Natural killer cell (primary cell): Measurements from ENCODE around the gene PITPNC1. TPM values are rescaled to one million over a fixed set of nuclear protein-coding genes. Genes with fewer than 3 reads are reported as not detected.

Experiments
- ATAC-seq, 3 donors: fragments of 150-1000 bp in 2 of 3; fragments of 200-7000 bp in 1 of 3; cut with Tn5 transposase; 1 replicate in 1 of 3; 2 replicates in 2 of 3; pipeline ENCODE4 v1.10.0; 2021; ENCODE audit warnings: mild to moderate bottlenecking in 2 of 3, moderate library complexity in 2 of 3
- DNase-seq, 2 donors: peaks; one replicate each; pipeline versions ENCODE4 v3.0.0 to v3.0.0-alpha.2; 2013 to 2021; ENCODE audit warnings: mixed read lengths in 1 of 2
- H3K27ac ChIP-seq: one replicate; pipeline ENCODE4 v1.5.1; 2013; ENCODE audit warnings: mild to moderate bottlenecking, low read length
- H3K27me3 ChIP-seq: one replicate; pipeline ENCODE4 v1.6.1; 2013; ENCODE audit warnings: low read length; ENCODE audit not compliant: control insufficient read depth, insufficient read depth
- H3K36me3 ChIP-seq: one replicate; pipeline ENCODE4 v1.6.1; 2013; ENCODE audit warnings: low read length; ENCODE audit not compliant: control insufficient read depth, insufficient read depth
- H3K4me1 ChIP-seq: one replicate; pipeline ENCODE4 v1.6.1; 2013; ENCODE audit warnings: low read length; ENCODE audit not compliant: control insufficient read depth, insufficient read depth
- H3K4me3 ChIP-seq: one replicate; pipeline ENCODE4 v1.5.1; 2013; ENCODE audit warnings: low read length
- H3K9me3 ChIP-seq: one replicate; pipeline ENCODE4 v1.6.1; 2013; ENCODE audit warnings: low read length; ENCODE audit not compliant: control insufficient read depth, insufficient read depth
- H3K27ac Mint-ChIP-seq, 2 donors: one replicate each; pipeline ENCODE4 v1.8.0; 2022; ENCODE audit warnings: mild to moderate bottlenecking in 2 of 2, mixed read lengths in 2 of 2, moderate library complexity in 1 of 2
- H3K27me3 Mint-ChIP-seq, 2 donors: one replicate each; pipeline ENCODE4 v1.8.0; 2022; ENCODE audit warnings: low read depth in 2 of 2, mixed read lengths in 2 of 2
- H3K36me3 Mint-ChIP-seq: one replicate; pipeline ENCODE4 v1.8.0; 2022; ENCODE audit warnings: mixed read lengths
- H3K4me1 Mint-ChIP-seq, 2 donors: one replicate each; pipeline ENCODE4 v1.8.0; 2022; ENCODE audit warnings: mixed read lengths in 2 of 2
- H3K4me3 Mint-ChIP-seq: one replicate; pipeline ENCODE4 v1.8.0; 2022; ENCODE audit warnings: mild to moderate bottlenecking, moderate library complexity, mixed read lengths
- H3K9me3 Mint-ChIP-seq, 2 donors: one replicate each; pipeline ENCODE4 v1.8.0; 2022; ENCODE audit warnings: mixed read lengths in 2 of 2
- WGBS: methylation state at CpG from one replicate; pipeline ENCODE4 v1.1.7; 2013; ENCODE audit warnings: missing lambda C conversion rate; ENCODE audit not compliant: insufficient coverage; 5-methylcytosine and 5-hydroxymethylcytosine counted together
- intact Hi-C: fragments of 100-400 bp; cut with micrococcal nuclease; formaldehyde crosslinking; loops from one replicate; pipeline ENCODE4 v1.14.2; 2022
- total RNA-seq, 4 donors: library from RNA; stranded (reverse); fragments of 120-200 nt in 1 of 4; gene quantifications; one replicate each; pipeline versions ENCODE4 v1.2.3 to v1.2.4, GENCODE V29; 2013 to 2022
- TF ChIP-seq, protein P1 (sequence below): fragments of 200-600 bp; IDR thresholded peaks from one replicate; pipeline ENCODE4 v1.8.0; 2022; ENCODE audit warnings: antibody characterized with exemption

The PITPNC1 gene
- total RNA-seq, 3 donors from 2014 or later (not counting 1 experiment from before 2014, with no cell fraction given): 150 to 185 (median 169) TPM

GRCh38 chr17:67680445-67681224 lies 303.6 kb downstream of the PITPNC1 start:
- DNase-seq (no peak), ATAC-seq (no peak)
- Histone ChIP-seq H3K9me3 (no peaks in the 10 kb centered on the region), H3K4me1 (no peaks in the 10 kb centered on the region), H3K27ac (no peak overlapping the region), H3K4me3 (no peak overlapping the region), H3K27me3 (no peaks in the 10 kb centered on the region), H3K36me3 (peaks cover 22% of the 10 kb centered on the region)
- Mint-ChIP-seq H3K27ac (peak overlapping the region; percentile 13 to 45), H3K4me1 (peaks cover 4 to 16% of the 10 kb centered on the region in 2 donors), H3K9me3 (no peaks in the 10 kb centered on the region), H3K4me3 (no peak overlapping the region), H3K27me3 (no peaks in the 10 kb centered on the region), H3K36me3 (no peaks in the 10 kb centered on the region)
- TF ChIP-seq, protein P1, sequence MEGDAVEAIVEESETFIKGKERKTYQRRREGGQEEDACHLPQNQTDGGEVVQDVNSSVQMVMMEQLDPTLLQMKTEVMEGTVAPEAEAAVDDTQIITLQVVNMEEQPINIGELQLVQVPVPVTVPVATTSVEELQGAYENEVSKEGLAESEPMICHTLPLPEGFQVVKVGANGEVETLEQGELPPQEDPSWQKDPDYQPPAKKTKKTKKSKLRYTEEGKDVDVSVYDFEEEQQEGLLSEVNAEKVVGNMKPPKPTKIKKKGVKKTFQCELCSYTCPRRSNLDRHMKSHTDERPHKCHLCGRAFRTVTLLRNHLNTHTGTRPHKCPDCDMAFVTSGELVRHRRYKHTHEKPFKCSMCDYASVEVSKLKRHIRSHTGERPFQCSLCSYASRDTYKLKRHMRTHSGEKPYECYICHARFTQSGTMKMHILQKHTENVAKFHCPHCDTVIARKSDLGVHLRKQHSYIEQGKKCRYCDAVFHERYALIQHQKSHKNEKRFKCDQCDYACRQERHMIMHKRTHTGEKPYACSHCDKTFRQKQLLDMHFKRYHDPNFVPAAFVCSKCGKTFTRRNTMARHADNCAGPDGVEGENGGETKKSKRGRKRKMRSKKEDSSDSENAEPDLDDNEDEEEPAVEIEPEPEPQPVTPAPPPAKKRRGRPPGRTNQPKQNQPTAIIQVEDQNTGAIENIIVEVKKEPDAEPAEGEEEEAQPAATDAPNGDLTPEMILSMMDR: no peak
- intact Hi-C loops: no loop called here
- WGBS: 74% methylated on average over 5 of the region's 8 CpGs

- DNase-seq: no peak
- H3K4me3 Mint-ChIP-seq: no peak overlapping the region
Measured at GRCh38 chr17:67682196-67682595, 305.1 kb downstream of the PITPNC1 start.

GRCh38 chr17:67685351-67685750 lies 308.3 kb downstream of the PITPNC1 start:
- Mint-ChIP-seq H3K27ac (peak overlapping the region in 1 of 2 donors; percentile 41), H3K27me3 (no peaks in the 10 kb centered on the region), H3K9me3 (no peaks in the 10 kb centered on the region), H3K4me1 (peaks cover 0 to 6% of the 10 kb centered on the region in 2 donors), H3K36me3 (no peaks in the 10 kb centered on the region), H3K4me3 (no peak overlapping the region)
- Histone ChIP-seq H3K27ac (no peak overlapping the region), H3K4me3 (no peak overlapping the region), H3K9me3 (no peaks in the 10 kb centered on the region), H3K27me3 (no peaks in the 10 kb centered on the region), H3K4me1 (no peaks in the 10 kb centered on the region), H3K36me3 (peaks cover 10% of the 10 kb centered on the region)
- ATAC-seq: no peak
- TF ChIP-seq, protein P1: no peak
- WGBS: 100% methylated on average over 3 of the region's 3 CpGs
- intact Hi-C loops: no loop called here
- DNase-seq: no peak

More at GRCh38 chr17:67682196-67682595, 305.1 kb downstream of the PITPNC1 start:
- Histone ChIP-seq H3K4me3 (no peak overlapping the region), H3K36me3 (peaks cover 17% of the 10 kb centered on the region), H3K27ac (no peak overlapping the region), H3K9me3 (no peaks in the 10 kb centered on the region), H3K27me3 (no peaks in the 10 kb centered on the region), H3K4me1 (no peaks in the 10 kb centered on the region)
- Mint-ChIP-seq H3K36me3 (no peaks in the 10 kb centered on the region), H3K9me3 (no peaks in the 10 kb centered on the region), H3K4me1 (peaks cover 4 to 16% of the 10 kb centered on the region in 2 donors), H3K27ac (peak overlapping the region; percentile 50 to 75), H3K27me3 (no peaks in the 10 kb centered on the region)
- ATAC-seq: no peak
- TF ChIP-seq, protein P1: no peak
- WGBS: 100% methylated on average over 2 of the region's 2 CpGs
- intact Hi-C loops: no loop called here
